A673 (cell line): ENCODE data around the gene CBY2.
"Not testable (repeated sequence)": the region's sequence is repeated elsewhere in the genome, so short reads cannot be mapped to it uniquely, and the experiment has no call there.

Experiments
- EZH2 ChIP-seq: fragments of 200-600 bp; sonication (generic); IDR thresholded peaks from 2 replicates; pipeline ENCODE4 v1.6.1; 2017; ENCODE audit warnings: borderline replicate concordance, low read depth, mild to moderate bottlenecking, mixed read lengths, antibody characterized with exemption, low read length; ENCODE audit not compliant: poor library complexity, severe bottlenecking
- TF ChIP-seq, protein P1 (sequence below): fragments of 300-800, 200-600 bp; sonication (generic); conservative IDR thresholded peaks from 2 replicates; pipeline ENCODE4 v1.5.1; 2017; ENCODE audit warnings: low read depth, mild to moderate bottlenecking, antibody characterized with exemption, low read length, moderate library complexity, mixed read lengths

DNA sequence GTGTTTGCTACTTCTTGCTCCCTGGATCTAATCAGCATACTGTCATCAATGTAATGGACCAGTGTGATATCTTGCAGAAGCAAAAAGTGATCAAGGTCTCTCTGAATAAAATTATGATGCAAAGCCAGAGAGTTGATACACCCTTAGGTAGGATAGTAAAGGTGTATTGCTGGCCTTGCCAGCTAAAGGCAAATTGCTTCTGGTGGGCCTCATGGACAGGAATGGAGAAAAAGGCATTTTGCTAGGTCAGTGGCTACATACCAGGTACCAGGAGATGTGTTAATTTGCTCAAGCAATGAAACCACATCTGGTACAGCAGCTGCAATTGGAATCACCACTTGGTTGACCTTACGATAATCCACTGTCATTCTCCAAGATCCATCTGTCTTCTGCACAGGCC is 54.4 kb downstream of the CBY2 start:
- TF ChIP-seq, protein P1, sequence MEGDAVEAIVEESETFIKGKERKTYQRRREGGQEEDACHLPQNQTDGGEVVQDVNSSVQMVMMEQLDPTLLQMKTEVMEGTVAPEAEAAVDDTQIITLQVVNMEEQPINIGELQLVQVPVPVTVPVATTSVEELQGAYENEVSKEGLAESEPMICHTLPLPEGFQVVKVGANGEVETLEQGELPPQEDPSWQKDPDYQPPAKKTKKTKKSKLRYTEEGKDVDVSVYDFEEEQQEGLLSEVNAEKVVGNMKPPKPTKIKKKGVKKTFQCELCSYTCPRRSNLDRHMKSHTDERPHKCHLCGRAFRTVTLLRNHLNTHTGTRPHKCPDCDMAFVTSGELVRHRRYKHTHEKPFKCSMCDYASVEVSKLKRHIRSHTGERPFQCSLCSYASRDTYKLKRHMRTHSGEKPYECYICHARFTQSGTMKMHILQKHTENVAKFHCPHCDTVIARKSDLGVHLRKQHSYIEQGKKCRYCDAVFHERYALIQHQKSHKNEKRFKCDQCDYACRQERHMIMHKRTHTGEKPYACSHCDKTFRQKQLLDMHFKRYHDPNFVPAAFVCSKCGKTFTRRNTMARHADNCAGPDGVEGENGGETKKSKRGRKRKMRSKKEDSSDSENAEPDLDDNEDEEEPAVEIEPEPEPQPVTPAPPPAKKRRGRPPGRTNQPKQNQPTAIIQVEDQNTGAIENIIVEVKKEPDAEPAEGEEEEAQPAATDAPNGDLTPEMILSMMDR: not testable (repeated sequence)
- not testable (repeated sequence) for TF ChIP-seq EZH2
